Breast epithelium (tissue), 3 donors: ENCODE data around the gene IL33.

Source experiments
- POLR2A ChIP-seq: fragments of 450-650 bp; IDR thresholded peaks from one replicate; pipeline ENCODE4 v1.6.1; 2016; ENCODE audit warnings: antibody characterized with exemption, mild to moderate bottlenecking, moderate library complexity
- POLR2AphosphoS5 ChIP-seq, 3 donors: sonication (generic); formaldehyde crosslinking; IDR thresholded peaks; one replicate each; pipeline ENCODE4 v1.6.1; 2017; ENCODE audit warnings: antibody characterized with exemption in 3 of 3
- TF ChIP-seq, protein P1 (sequence below), 3 donors: fragments of 450-650 bp; IDR thresholded peaks; one replicate each; pipeline ENCODE4 v1.5.1; 2016 to 2017; ENCODE audit warnings: antibody characterized with exemption in 3 of 3, mild to moderate bottlenecking in 3 of 3, moderate library complexity in 3 of 3

GRCh38 chr9:6186691-6187090, 28.9 kb upstream of the IL33 start:
- TF ChIP-seq, protein P1, sequence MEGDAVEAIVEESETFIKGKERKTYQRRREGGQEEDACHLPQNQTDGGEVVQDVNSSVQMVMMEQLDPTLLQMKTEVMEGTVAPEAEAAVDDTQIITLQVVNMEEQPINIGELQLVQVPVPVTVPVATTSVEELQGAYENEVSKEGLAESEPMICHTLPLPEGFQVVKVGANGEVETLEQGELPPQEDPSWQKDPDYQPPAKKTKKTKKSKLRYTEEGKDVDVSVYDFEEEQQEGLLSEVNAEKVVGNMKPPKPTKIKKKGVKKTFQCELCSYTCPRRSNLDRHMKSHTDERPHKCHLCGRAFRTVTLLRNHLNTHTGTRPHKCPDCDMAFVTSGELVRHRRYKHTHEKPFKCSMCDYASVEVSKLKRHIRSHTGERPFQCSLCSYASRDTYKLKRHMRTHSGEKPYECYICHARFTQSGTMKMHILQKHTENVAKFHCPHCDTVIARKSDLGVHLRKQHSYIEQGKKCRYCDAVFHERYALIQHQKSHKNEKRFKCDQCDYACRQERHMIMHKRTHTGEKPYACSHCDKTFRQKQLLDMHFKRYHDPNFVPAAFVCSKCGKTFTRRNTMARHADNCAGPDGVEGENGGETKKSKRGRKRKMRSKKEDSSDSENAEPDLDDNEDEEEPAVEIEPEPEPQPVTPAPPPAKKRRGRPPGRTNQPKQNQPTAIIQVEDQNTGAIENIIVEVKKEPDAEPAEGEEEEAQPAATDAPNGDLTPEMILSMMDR (IDR thresholded peaks at IDR 0.05) = no peak
- TF ChIP-seq POLR2AphosphoS5 (IDR thresholded peaks at IDR 0.05) (no peak), POLR2A (no peak)
